K562 (cell line): Measurements from ENCODE around the gene PI4KA. TPM values are rescaled to one million over a fixed set of nuclear protein-coding genes. Genes with fewer than 3 reads are reported as not detected.
"Not testable (repeated sequence)": the region's sequence is repeated elsewhere in the genome, so short reads cannot be mapped to it uniquely, and the experiment has no call there.

ENCODE experiments used
- ATAC-seq: fragments of 200-7000 bp; cut with Tn5 transposase; 3 replicates; pipeline ENCODE4 v1.9.1; 2020; ENCODE audit warnings: moderate library complexity
- BruUV-seq: library from RNA; stranded (reverse); fragments of 400-500 nt; replicated peaks from 2 replicates; lab custom pipeline; 2021; lab: Mats Ljungman, UMichigan
- CTCF ChIA-PET: fragments of 300-600 bp; formaldehyde crosslinking; extraction: SDS; loops from one replicate; lab custom pipeline; 2021; ENCODE audit warnings: low intra/inter-chr PET ratio; lab: Yijun Ruan, JAX
- POLR2A ChIA-PET: fragments of 300-600, 350-650 bp; sonication (Branson Sonifier 250); formaldehyde crosslinking; extraction: SDS; loops from one replicate; lab custom pipeline; 2021; ENCODE audit warnings: antibody characterized with exemption, inconsistent platforms; lab: Yijun Ruan, JAX
- DNase-seq, 4 experiments: peaks; one replicate each; pipeline versions ENCODE4 v3.0.0 to v3.0.0-alpha.2; 2011 to 2018; ENCODE audit warnings: low spot score in 3 of 4, mixed read lengths in 3 of 4; ENCODE audit errors: extremely low read depth in 1 of 4
- FAIRE-seq: peaks from 2 replicates; lab custom pipeline; 2011; peaks lifted over from hg19 to GRCh38; lab: Jason Lieb, UNC
- H2AFZ ChIP-seq: 2 replicates; pipeline ENCODE4 v1.6.0; 2011; ENCODE audit warnings: low read depth, low read length, control low read depth, inconsistent platforms
- H3K27ac ChIP-seq: fragments of 200-600 bp; 3 replicates; pipeline ENCODE4 v1.8.0; 2011; ENCODE audit warnings: low read depth, mild to moderate bottlenecking, control low read depth, inconsistent platforms, low read length, moderate library complexity, mixed read lengths; ENCODE audit errors: extremely low read depth
- H3K27me3 ChIP-seq, 2 experiments: fragments of 300-600 bp in 1 of 2; 2 replicates in 1 of 2; 3 replicates in 1 of 2; pipeline versions ENCODE4 v1.6.0 to v1.8.0; 2011; ENCODE audit warnings: inconsistent platforms in 2 of 2, low read length in 2 of 2, mild to moderate bottlenecking in 1 of 2, mixed read lengths in 1 of 2, moderate library complexity in 1 of 2; ENCODE audit not compliant: control insufficient read depth in 2 of 2, insufficient read depth in 2 of 2
- H3K36me3 ChIP-seq: fragments of 300-600 bp; 3 replicates; pipeline ENCODE4 v1.8.0; 2011; ENCODE audit warnings: mild to moderate bottlenecking, low read length, inconsistent platforms; ENCODE audit not compliant: control insufficient read depth, insufficient read depth
- H3K4me1 ChIP-seq, 2 experiments: fragments of 200-600 bp in 1 of 2; replicated peaks in 1 of 2; 2 replicates in 1 of 2; 3 replicates in 1 of 2; pipeline versions ENCODE4 v1.5.1 to v1.8.0; 2011; ENCODE audit warnings: inconsistent platforms in 2 of 2, low read length in 2 of 2, mild to moderate bottlenecking in 1 of 2, mixed read lengths in 1 of 2, moderate library complexity in 1 of 2; ENCODE audit not compliant: control insufficient read depth in 2 of 2, insufficient read depth in 2 of 2
- H3K4me2 ChIP-seq: 2 replicates; pipeline ENCODE4 v1.6.1; 2011; ENCODE audit warnings: low read length, control low read depth, inconsistent platforms, mixed read lengths; ENCODE audit not compliant: insufficient read depth
- H3K4me3 ChIP-seq: fragments of 200-600 bp; sonication (generic), shearing (Covaris generic); 2 replicates; pipeline ENCODE4 v1.5.1; 2016; ENCODE audit warnings: control low read depth, inconsistent platforms
- H3K79me2 ChIP-seq: fragments of 200-600 bp; 3 replicates; pipeline ENCODE4 v1.8.0; 2011; ENCODE audit warnings: low read length, inconsistent platforms; ENCODE audit not compliant: control insufficient read depth, insufficient read depth
- H3K9ac ChIP-seq, 2 experiments: 2 replicates each; pipeline versions ENCODE4 v1.6.0 to v1.6.1; 2011; ENCODE audit warnings: low read depth in 2 of 2, low read length in 2 of 2, control low read depth in 1 of 2, inconsistent platforms in 1 of 2, mild to moderate bottlenecking in 1 of 2, mixed read lengths in 1 of 2; ENCODE audit not compliant: insufficient read depth in 1 of 2
- H3K9me1 ChIP-seq: one replicate; pipeline ENCODE4 v1.6.0; 2011; ENCODE audit warnings: inconsistent platforms, mild to moderate bottlenecking, low read length, moderate library complexity; ENCODE audit not compliant: control insufficient read depth, insufficient read depth
- H3K9me3 ChIP-seq: replicated peaks from 2 replicates; pipeline ENCODE4 v1.5.1; 2011; ENCODE audit warnings: low read depth, low read length, inconsistent platforms; ENCODE audit not compliant: control insufficient read depth, insufficient read depth
- H4K20me1 ChIP-seq: replicated peaks from 2 replicates; pipeline ENCODE4 v1.6.1; 2011; ENCODE audit warnings: low read length, inconsistent platforms, mixed read lengths; ENCODE audit not compliant: control insufficient read depth, insufficient read depth
- POLR2G ChIP-seq: fragments of 200-400 bp; formaldehyde crosslinking; IDR thresholded peaks from 2 replicates; pipeline ENCODE4 v1.6.1; 2017; ENCODE audit warnings: low read depth, mild to moderate bottlenecking, antibody characterized with exemption, low read length, moderate library complexity
- SUPT5H ChIP-seq: fragments of 450-650 bp; IDR thresholded peaks from 2 replicates; pipeline ENCODE4 v1.6.1; 2016
- TFAP4 ChIP-seq: sonication (generic); formaldehyde crosslinking; IDR thresholded peaks from 2 replicates; pipeline ENCODE4 v1.8.0; 2022; ENCODE audit warnings: missing genetic modification reagents, mild to moderate bottlenecking, moderate library complexity, borderline replicate concordance
- THRB ChIP-seq: fragments of 450-650 bp; formaldehyde crosslinking; conservative IDR thresholded peaks from 2 replicates; pipeline ENCODE4 v1.4.0; 2022; ENCODE audit warnings: mild to moderate bottlenecking, missing genetic modification characterization
- ZNF347 ChIP-seq: fragments of 450-650 bp; formaldehyde crosslinking; IDR thresholded peaks from 2 replicates; pipeline ENCODE4 v1.4.0; 2020; ENCODE audit warnings: low read depth, mild to moderate bottlenecking, moderate library complexity
- ZNF740 ChIP-seq, 3 experiments: fragments of 200-800 bp in 1 of 3; sonication (Bioruptor generic) in 1 of 3; sonication (generic) in 1 of 3; formaldehyde crosslinking in 1 of 3; IDR thresholded peaks; 2 replicates each; pipeline versions ENCODE4 v1.6.1 to v1.8.0; 2016 to 2022; ENCODE audit warnings: mild to moderate bottlenecking in 2 of 3, missing compliant biosample characterization in 2 of 3, missing genetic modification characterization in 2 of 3, missing genetic modification reagents in 1 of 3
- WGBS: fragments of 100-300 bp; shearing (Covaris generic); methylation state at CpG from one replicate; pipeline ENCODE4 v1.1.6; 2016; ENCODE audit warnings: low coverage, mixed read lengths; ENCODE audit not compliant: insufficient coverage; ENCODE audit errors: missing lambda C conversion rate; 5-methylcytosine and 5-hydroxymethylcytosine counted together
- in situ Hi-C: fragments of 300-500 bp; cut with MboI; formaldehyde crosslinking; loops from 4 replicates; pipeline ENCODE4 v1.15.0; 2018; ENCODE audit warnings: inconsistent platforms, mixed read lengths
- intact Hi-C: fragments of 100-400 bp; cut with micrococcal nuclease; formaldehyde crosslinking; loops from 2 replicates; pipeline ENCODE4 v1.14.2; 2022
- polyA plus RNA-seq, 8 experiments: library from polyadenylated mRNA; depleted of rRNA in 4 of 8; stranded (reverse) in 5 of 8; unstranded in 3 of 8; fragments of >200 nt; fragmentation: Nextera tagmentation in 2 of 8; fragmentation: Illumina TruSeq in 1 of 8; extraction: Ambion mirVana in 2 of 8; extraction: Trizol in 1 of 8; gene quantifications; 2 replicates each; pipeline versions ENCODE4 v1.2.1 to v1.2.3, GENCODE V29; 2011 to 2014; ENCODE audit warnings: inconsistent platforms in 1 of 8, missing spikeins in 1 of 8
- total RNA-seq, 7 experiments: library from RNA; depleted of rRNA in 6 of 7; stranded (reverse); fragments of >200 nt in 6 of 7; fragmentation: Illumina TruSeq in 2 of 7; extraction: Trizol in 2 of 7; gene quantifications; 2 replicates each; pipeline versions ENCODE4 v1.2.1 to v1.2.3, GENCODE V29; 2011 to 2021; ENCODE audit warnings: low replicate concordance in 1 of 7

PI4KA gene
- total and polyA plus RNA-seq, 9 of the 15 experiments (the other 6 are each of a cell fraction or from before 2014, with no cell fraction given), result 7.3 to 187 (median 84.7) TPM

GRCh38 chr22:20669471-20669870 is 189.1 kb downstream of the PI4KA start:
- DNase-seq, H3K9me3 ChIP-seq, ATAC-seq, H3K9ac ChIP-seq, FAIRE-seq, intact Hi-C loops, H3K36me3 ChIP-seq, H3K4me3 ChIP-seq, CTCF ChIA-PET, H3K4me2 ChIP-seq, H4K20me1 ChIP-seq, H2AFZ ChIP-seq, H3K9me1 ChIP-seq, H3K27ac ChIP-seq, BruUV-seq, H3K79me2 ChIP-seq: not testable (repeated sequence)
- peaks cover 27 to 39% of the 10 kb centered on the region in 2 experiments for H3K27me3 ChIP-seq
- TF ChIP-seq TFAP4 (CRISPR knock-in tag), result peak; percentile 9; the same call in 1 of the 2 replicates
- TF ChIP-seq POLR2G, result 0 out of 2 replicates have a peak, but pooled peaks have one; percentile 34
- peak; percentile 45; the same call in 1 of the 2 replicates for TF ChIP-seq ZNF347
- POLR2A ChIA-PET, result interaction anchor here (0.9 kb wide), 1 partner anchor 12 kb away, joined by 3 read pairs; no protein-coding TSS in a partner anchor
- 9% methylated on average over 13 of the region's 15 CpGs for WGBS
- H3K4me1 ChIP-seq, result peaks cover 0 to 18% of the 10 kb centered on the region in 2 experiments; a peak in 1 of 5 replicates
- in situ Hi-C loops, result loop anchor here (5.0 kb wide), 1 partner anchor 1448 kb away; no protein-coding TSS in a partner anchor

- H3K9me1 ChIP-seq; H2AFZ ChIP-seq; CTCF ChIA-PET; H3K9ac ChIP-seq; H4K20me1 ChIP-seq; intact Hi-C loops; BruUV-seq; DNase-seq; ATAC-seq; H3K36me3 ChIP-seq; FAIRE-seq; H3K9me3 ChIP-seq; H3K4me3 ChIP-seq; H3K79me2 ChIP-seq; H3K27ac ChIP-seq; H3K4me2 ChIP-seq; TF ChIP-seq ZNF740 (tag; IDR thresholded peaks at IDR 0.05): not testable (repeated sequence)
- TF ChIP-seq SUPT5H (0 out of 2 replicates have a peak, but pooled peaks have one; percentile 17), THRB (CRISPR knock-in tag) (0 out of 2 replicates have a peak, but pooled peaks have one; percentile 6), ZNF740 (CRISPR knock-in tag; IDR thresholded peaks at IDR 0.05) (peak; percentile 37; the same call in 1 of the 2 replicates)
- POLR2A ChIA-PET, result interaction anchor here (0.9 kb wide), 1 partner anchor 11 kb away, joined by 3 read pairs; no protein-coding TSS in a partner anchor
- in situ Hi-C loops, result loop anchor here (5.0 kb wide), 1 partner anchor 1449 kb away; no protein-coding TSS in a partner anchor
- H3K4me1 ChIP-seq, result peaks cover 0 to 18% of the 10 kb centered on the region in 2 experiments; a peak in 1 of 5 replicates
- peaks cover 34 to 46% of the 10 kb centered on the region in 2 experiments for H3K27me3 ChIP-seq
- WGBS, result 7% methylated on average over 12 of the region's 13 CpGs
Measured at GRCh38 chr22:20668769-20669168, 189.8 kb downstream of the PI4KA start.
